ENCODE data around the gene DLK2.

The DLK2 gene

DNA sequence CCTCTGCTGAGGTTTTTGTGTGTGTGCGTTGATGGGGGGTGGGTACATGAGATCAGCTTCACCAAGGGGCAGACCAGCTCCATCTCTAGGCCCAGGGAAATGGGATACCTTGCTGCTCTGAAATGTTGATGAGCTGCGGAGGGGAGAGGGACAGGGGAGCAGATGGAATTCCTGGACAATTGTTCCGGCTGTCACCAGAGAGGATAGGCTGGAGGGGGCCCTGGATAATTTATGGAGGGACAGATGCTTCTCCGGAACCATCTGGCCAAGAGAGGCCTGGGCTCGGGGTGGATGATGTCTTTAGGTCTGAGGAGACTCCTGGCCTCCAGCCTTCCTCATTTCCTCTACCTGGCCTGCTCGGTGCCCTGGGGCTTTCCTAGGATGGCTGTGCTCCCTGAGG is 20.2 kb upstream of the DLK2 start:
- DNase-seq (ENCODE audit: low read depth in 2 of 2), result no peak
- H3K4me3 ChIP-seq (replicated peaks in 1 of 2; ENCODE audit: low read depth in 2 of 2, low read length in 2 of 2), result no peak overlapping the region
- TF ChIP-seq, protein P1, sequence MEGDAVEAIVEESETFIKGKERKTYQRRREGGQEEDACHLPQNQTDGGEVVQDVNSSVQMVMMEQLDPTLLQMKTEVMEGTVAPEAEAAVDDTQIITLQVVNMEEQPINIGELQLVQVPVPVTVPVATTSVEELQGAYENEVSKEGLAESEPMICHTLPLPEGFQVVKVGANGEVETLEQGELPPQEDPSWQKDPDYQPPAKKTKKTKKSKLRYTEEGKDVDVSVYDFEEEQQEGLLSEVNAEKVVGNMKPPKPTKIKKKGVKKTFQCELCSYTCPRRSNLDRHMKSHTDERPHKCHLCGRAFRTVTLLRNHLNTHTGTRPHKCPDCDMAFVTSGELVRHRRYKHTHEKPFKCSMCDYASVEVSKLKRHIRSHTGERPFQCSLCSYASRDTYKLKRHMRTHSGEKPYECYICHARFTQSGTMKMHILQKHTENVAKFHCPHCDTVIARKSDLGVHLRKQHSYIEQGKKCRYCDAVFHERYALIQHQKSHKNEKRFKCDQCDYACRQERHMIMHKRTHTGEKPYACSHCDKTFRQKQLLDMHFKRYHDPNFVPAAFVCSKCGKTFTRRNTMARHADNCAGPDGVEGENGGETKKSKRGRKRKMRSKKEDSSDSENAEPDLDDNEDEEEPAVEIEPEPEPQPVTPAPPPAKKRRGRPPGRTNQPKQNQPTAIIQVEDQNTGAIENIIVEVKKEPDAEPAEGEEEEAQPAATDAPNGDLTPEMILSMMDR (IDR thresholded peaks at IDR 0.05; ENCODE audit: low read depth, low read length), result no peak

DNA sequence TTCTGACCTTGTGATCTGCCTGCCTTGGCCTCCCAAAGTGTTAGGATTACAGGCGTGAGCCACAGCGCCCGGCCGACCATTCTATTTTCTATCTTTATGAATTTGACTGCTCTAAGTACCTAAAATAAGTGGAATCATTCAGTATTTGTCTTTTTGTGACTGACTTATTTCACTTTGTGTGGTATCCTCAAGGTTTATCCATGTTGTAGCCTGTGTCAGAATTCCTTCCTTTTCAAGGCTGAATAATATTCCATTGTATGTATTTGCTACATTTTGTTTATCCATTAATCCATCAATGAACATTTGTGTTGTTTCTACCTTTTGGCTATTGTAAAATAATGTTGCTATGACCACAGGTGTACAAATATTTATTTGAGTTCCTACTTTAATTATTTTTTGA is 17.2 kb upstream of the DLK2 start:
- TF ChIP-seq, protein P1 (IDR thresholded peaks at IDR 0.05; ENCODE audit: low read depth, low read length), result no peak
- no peak overlapping the region for H3K4me3 ChIP-seq (replicated peaks in 1 of 2; ENCODE audit: low read depth in 2 of 2, low read length in 2 of 2)
- no peak for DNase-seq (ENCODE audit: low read depth in 2 of 2)

DNA sequence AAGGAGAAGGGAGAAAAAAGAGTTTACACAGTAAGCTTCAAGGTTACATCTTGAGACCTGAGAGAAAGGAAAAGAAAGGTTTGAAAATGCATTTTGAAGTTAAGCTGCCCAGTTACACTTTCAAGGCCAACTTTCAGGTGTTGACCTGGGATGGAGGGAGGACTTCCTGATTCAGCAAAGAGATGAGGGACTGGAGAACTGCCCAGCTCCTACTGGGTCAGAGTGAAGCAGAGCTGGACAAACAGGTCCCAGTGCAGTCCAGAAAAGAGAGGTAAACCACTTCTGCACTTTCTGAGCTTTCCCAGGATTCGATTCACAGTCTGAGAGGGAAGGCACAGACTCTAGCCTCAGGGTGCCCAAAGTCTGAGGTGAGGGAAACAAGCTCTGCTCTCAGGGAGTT is 16.1 kb upstream of the DLK2 start:
- no peak for DNase-seq (ENCODE audit: low read depth in 2 of 2)
- no peak overlapping the region for H3K4me3 ChIP-seq (replicated peaks in 1 of 2; ENCODE audit: low read depth in 2 of 2, low read length in 2 of 2)
- TF ChIP-seq, protein P1 (IDR thresholded peaks at IDR 0.05; ENCODE audit: low read depth, low read length), result no peak

DNA sequence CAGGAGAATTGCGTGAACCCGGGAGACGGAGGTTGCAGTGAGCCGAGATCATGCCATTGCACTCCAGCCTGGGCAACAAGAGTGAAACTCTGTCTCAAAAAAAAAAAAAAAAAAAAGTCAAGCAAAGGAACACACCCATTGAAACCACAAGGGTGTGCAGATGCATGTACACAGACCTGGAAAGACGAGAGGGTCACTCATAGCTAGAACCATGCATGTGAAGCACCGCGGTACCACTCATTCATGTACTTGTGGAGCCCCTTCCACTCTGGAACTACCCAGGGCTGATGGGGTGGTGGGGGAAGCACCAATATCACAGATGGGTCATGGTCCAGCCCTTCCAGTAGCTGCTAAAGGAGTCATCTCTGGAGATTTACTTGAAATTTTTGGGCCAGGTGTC is 14.6 kb upstream of the DLK2 start:
- no peak overlapping the region for H3K4me3 ChIP-seq (replicated peaks in 1 of 2; ENCODE audit: low read depth in 2 of 2, low read length in 2 of 2)
- TF ChIP-seq, protein P1 (IDR thresholded peaks at IDR 0.05; ENCODE audit: low read depth, low read length), result no peak
- DNase-seq (ENCODE audit: low read depth in 2 of 2), result no peak

DNA sequence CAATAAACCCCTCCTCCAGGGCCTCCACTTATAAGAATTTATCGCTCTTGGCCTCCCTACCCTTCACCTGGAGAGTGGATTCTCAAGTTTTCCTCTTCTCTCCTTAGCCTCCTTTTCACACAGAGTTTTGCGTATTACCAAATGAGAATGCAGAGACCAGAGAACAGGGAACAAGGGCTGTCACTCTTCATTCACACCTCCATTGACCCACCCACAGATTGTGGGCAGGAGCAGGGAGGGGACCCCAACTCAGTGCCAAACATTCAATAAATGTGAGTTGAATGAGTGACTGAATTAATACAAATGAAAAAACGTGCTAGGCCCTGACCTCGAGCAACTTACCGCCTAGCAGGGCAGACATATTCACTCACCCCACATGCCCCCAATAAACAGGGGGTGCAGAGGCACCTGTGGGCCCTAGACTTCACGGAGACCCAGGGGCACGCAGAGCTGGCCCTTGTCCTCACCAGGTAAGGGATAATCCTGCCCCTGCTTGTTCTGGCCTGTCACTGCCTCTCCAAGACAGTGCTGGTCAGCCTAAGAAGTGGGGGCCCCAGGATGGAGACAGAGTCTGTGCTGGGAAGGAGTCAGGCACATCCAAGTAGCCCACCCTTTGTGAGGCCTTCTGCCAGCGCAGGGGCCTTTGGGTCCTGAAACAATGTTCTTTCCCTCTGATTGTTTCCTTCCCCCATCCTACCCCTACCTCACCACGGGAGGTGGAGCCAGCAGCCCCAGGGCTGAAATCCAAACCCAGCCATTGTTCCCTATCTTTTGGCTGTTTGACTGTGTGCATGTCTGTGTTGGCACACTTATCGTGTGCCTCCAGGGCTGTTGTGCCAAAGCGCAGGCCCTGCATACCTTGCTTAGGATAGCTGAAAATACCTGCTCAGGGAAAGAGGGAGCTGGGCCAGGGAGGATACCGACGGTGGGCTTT is 13.7 kb upstream of the DLK2 start:
- no peak overlapping the region for H3K4me3 ChIP-seq (replicated peaks in 1 of 2; ENCODE audit: low read depth in 2 of 2, low read length in 2 of 2)
- DNase-seq (ENCODE audit: low read depth in 2 of 2), result no peak
- TF ChIP-seq, protein P1 (IDR thresholded peaks at IDR 0.05; ENCODE audit: low read depth, low read length), result no peak

DNA sequence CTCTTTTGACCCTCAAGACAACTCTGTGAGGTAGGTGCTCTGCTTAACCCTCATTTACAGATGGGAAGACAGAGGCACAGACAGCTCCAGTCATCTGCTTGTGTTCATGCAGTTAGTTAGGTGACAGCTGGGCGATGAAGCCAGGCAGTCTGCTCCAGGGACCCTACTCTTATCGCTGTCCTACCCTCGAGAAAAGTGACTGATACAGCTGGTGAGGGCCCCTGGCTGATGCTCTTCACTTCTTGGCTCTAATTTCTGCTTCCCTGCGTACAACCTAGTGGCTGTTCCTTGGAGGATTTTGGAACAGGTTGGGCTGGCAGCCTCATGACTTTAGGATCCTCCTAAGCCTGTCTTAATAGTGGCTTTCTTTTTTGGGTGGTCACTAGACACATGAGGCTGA is 12.9 kb upstream of the DLK2 start:
- DNase-seq (ENCODE audit: low read depth in 2 of 2), result no peak
- TF ChIP-seq, protein P1 (IDR thresholded peaks at IDR 0.05; ENCODE audit: low read depth, low read length), result no peak
- no peak overlapping the region for H3K4me3 ChIP-seq (replicated peaks in 1 of 2; ENCODE audit: low read depth in 2 of 2, low read length in 2 of 2)
